GM12892 (cell line): ENCODE data around the gene MSX1.

Experiments used
- DNase-seq: peaks from one replicate; pipeline ENCODE4 v3.0.0; 2011; ENCODE audit not compliant: insufficient read length
- FAIRE-seq: peaks from 2 replicates; lab custom pipeline; 2011; peaks lifted over from hg19 to GRCh38; lab: Jason Lieb, UNC
- POLR2A ChIP-seq: IDR thresholded peaks from 2 replicates; pipeline ENCODE4 v1.6.1; 2011; ENCODE audit warnings: low read depth, low read length, control low read depth
- POLR2AphosphoS5 ChIP-seq: IDR thresholded peaks from 2 replicates; pipeline ENCODE4 v1.6.1; 2011; ENCODE audit warnings: low read depth, low read length, control low read depth
- TAF1 ChIP-seq: IDR thresholded peaks from 2 replicates; pipeline ENCODE4 v1.6.1; 2011; ENCODE audit warnings: low read depth, mild to moderate bottlenecking, control low read depth, low read length, borderline replicate concordance

Gene MSX1

GRCh38 chr4:4866866-4867374 lies 7.5 kb downstream of the MSX1 start:
- FAIRE-seq (no peak), DNase-seq (no peak)
- no peak for TF ChIP-seq POLR2AphosphoS5
- no peak for TF ChIP-seq TAF1
- TF ChIP-seq POLR2A, result no peak

DNA sequence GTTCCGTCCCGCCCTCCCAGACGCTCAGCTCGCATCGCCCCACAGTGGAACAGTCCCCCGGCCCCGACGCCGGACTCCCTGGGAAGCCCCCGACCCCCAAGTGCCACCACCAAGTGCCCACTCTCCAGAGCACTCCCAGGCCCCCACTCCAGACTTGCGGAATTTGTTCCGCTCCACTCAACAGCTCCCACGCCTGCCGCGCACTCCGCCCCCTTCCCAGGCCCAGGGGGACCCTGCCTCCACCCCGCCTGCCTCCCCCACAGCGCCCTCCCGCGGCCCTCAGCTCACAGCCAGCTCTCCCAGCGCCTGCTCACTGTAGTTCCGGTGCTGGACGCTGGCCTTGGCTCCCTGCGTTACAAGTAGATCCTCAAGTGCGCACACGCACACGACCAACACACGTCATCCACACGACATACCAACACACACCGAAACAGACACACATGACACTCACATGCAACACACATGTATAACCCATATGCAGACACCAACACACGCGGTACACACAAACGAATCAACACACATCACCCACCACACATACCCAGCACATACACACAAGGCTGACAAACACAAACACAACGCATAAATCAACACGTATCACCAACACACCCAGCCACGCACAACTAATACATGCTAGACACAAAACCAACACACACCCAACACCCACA lies 8.0 kb downstream of the MSX1 start:
- TF ChIP-seq POLR2A, result no peak
- no peak for TF ChIP-seq TAF1
- no peak for TF ChIP-seq POLR2AphosphoS5
- FAIRE-seq (no peak), DNase-seq (no peak)

GRCh38 chr4:4868040-4868757 lies 8.7 kb downstream of the MSX1 start:
- TF ChIP-seq POLR2A (no peak), POLR2AphosphoS5 (no peak), TAF1 (no peak)
- FAIRE-seq, result no peak
- DNase-seq, result no peak

DNA sequence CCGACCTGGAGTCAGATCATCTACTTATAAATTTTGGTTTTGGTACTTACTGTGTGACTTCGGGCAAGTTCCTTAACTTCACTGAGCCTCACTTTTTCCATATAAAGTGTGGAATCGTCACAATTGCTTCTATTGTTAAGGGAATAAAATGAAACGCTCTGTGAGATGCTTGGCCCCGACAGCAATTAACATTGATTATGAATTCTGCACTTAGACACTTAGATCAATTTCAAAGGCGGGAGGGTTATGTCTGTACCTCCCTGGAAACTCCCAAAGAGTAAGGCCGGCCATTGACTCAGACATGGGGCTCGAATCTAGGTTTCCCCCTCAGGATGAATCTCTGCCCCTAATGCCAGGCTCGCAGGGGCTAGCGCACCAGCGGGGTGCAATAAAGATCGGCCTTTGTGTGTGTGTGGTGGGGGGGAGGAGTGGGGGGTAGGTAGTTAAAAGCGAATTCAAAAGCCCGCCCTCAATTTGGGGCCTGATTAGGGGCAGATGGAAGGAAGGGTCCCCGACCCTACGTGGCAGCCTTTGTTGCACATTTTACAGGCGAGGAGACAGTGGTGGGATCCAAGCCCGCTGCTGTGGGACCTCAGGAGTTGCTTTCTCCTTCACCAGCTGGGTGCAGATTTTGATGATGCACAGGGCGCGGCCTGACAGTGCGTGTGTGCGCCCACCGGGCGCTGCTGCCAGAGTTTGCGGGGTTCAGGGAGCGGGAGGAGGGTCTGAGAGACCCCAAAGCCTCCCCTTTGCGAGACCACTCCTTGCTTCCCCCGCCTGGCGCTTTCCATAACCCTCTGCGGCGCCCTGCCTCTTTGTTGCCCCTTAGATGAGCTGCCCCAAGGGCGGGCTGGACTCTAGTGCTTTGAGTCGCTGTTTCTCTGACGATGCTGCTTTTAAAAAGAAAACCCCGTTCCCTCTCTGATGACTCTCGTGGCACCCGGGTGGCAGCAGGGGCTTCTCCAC lies 9.6 kb downstream of the MSX1 start:
- DNase-seq, result no peak
- no peak for FAIRE-seq
- TF ChIP-seq TAF1, result no peak
- no peak for TF ChIP-seq POLR2A
- no peak for TF ChIP-seq POLR2AphosphoS5

- no peak for TF ChIP-seq POLR2A
- no peak for TF ChIP-seq POLR2AphosphoS5
- TF ChIP-seq TAF1, result no peak
- DNase-seq, result no peak
- no peak for FAIRE-seq
Observed at GRCh38 chr4:4869731-4870571, 10.5 kb downstream of the MSX1 start.

GRCh38 chr4:4870576-4871241 lies 11.2 kb downstream of the MSX1 start:
- TF ChIP-seq TAF1 (no peak), POLR2AphosphoS5 (no peak), POLR2A (no peak)
- DNase-seq (no peak), FAIRE-seq (no peak)

DNA sequence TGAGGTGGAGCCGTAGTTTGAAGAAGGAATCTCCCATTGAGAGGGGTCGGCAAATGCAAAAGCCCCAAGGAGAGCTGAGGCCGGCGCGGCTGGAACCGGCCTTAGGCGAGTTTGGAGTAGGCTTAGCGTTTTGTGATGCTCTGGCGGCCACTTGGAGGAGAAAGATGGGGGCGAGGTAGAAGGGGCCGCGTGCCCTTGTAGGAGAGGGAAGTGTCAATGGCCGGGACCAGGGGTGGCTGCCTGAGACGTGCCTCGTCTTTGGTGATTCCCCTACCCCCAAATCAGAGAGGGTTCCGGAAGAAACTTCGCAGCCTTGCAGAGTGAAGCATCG lies 11.7 kb downstream of the MSX1 start:
- TF ChIP-seq POLR2AphosphoS5, result no peak
- no peak for TF ChIP-seq POLR2A
- TF ChIP-seq TAF1, result no peak
- no peak for DNase-seq
- FAIRE-seq, result no peak

GRCh38 chr4:4871573-4872313 lies 12.3 kb downstream of the MSX1 start:
- DNase-seq (no peak), FAIRE-seq (no peak)
- TF ChIP-seq POLR2A (no peak), TAF1 (no peak), POLR2AphosphoS5 (no peak)

DNA sequence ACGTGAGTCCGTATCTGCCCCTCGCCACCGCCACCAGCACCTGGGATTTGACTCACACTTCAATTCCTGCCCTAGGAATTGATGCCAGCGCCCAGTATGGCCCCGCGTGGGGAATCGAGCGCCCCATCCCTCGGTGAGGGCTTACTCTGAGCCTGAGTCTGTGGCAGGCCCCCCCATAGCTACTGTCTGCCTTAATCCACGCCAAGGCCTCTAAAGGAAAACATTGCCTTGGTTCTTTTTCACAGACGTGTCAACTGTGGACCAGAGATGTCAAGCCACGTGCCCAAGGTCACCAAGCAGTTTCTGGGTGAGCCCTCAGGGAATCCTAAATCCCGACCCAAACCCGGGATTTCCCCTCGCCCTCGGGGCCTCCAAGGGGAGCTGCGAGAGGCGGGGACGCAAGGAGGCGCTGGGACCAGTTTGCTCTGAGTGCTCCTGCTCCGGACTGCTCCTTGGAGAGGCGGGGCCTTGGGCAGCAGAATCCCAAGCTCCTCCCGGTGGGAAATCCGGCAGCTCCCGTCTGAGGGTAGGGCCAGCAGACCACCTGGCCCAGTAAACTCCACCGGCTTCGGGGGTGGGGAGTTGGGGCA lies 12.9 kb downstream of the MSX1 start:
- TF ChIP-seq POLR2A (no peak), POLR2AphosphoS5 (no peak), TAF1 (no peak)
- no peak for FAIRE-seq

More for the DNA sequence above, 12.9 kb downstream of the MSX1 start:
- no peak for DNase-seq
